ENCODE measurements around the gene SRC.
"Not testable (repeated sequence)": the region's sequence is repeated elsewhere in the genome, so short reads cannot be mapped to it uniquely, and the experiment has no call there.

SRC gene

GRCh38 chr20:37335642-37336368 lies 10.1 kb upstream of the SRC start:
- in situ Hi-C loops (cut with MboI; ENCODE audit: low sequenced_read_pairs), result no loop called here

DNA sequence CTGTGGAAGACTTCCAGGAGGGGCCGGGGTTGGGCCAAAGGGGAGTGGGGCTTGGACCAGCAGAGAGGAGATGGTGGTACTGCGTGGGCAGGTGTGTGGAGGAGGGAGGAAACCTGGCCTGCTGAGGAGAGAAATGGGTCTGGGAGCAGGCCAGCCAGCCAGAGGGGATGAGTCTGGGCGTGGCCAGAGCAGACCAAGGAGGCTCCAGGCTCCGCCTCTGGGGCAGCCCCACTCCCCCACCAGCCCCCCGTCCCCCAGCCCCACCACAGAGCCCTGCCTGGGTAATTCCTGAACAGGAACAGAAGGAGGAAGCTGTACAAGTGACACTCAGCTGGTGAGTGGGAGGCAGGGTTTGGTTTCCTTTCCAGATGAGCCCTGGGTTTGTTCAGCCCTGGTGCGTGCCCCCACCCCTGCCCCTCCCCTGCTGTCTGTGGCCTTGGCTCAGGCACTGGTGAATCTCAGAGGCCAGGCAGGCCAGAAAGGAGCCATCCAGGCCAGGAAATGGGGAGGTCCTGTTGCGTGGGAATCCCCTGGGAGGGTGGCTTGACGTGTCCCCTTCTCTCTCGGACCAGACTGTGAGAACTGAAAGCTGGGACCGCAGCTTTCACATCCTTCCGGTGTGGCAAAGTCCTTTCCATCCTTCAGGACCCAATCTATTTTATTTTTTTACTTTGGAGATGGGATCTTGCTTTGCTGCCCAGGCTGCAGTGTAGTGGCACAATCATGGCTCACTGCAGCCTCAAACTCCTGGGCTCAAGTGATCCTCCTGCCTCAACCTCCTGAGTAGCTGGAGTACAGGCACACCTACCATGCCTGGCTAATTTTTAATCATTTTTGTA lies 9.4 kb upstream of the SRC start:
- in situ Hi-C loops (cut with MboI; ENCODE audit: low sequenced_read_pairs), result no loop called here

- in situ Hi-C loops (cut with MboI; ENCODE audit: low sequenced_read_pairs), result no loop called here
These were observed 8.5 kb upstream of the SRC start for GRCh38 chr20:37337208-37337991.

DNA sequence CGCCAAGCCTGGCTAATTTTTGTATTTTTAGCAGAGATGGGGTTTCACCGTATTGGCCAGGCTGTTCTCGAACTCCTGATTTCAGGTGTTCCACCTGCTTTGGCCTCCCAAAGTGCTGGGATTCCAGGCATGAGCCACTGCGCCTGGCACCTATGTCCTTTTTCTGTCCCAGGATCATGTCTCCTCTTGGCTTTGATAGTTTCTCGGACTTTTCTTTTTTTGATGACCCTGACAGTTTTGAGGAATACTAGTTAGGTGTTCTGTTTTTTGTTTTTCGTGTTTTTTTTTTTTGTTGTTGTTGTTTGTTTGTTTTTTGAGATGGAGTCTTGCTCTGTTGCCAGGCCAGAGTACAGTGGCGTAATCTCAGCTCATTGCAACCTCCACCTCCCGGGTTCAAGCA lies 7.6 kb upstream of the SRC start:
- in situ Hi-C loops (cut with MboI; ENCODE audit: low sequenced_read_pairs), result not testable (repeated sequence)

GRCh38 chr20:37339208-37339607 lies 6.7 kb upstream of the SRC start:
- in situ Hi-C loops (cut with MboI; ENCODE audit: low sequenced_read_pairs), result no loop called here

DNA sequence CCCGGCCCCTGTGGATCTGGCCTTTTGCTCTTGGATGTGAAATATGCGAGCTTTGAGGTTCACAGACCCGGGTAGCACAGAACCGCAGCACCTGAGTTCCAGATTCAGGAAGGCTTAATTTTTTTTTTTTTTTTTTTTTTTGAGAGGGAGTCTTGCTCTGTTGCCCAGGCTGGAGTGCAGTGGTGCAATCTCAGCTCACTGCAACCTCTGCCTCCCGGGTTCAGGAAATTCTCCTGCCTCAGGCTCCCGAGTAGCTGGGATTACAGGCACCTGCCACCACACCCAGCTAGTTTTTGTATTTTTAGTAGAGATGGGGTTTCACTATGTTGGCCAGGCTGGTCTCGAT lies 6.2 kb upstream of the SRC start:
- in situ Hi-C loops (cut with MboI; ENCODE audit: low sequenced_read_pairs), result not testable (repeated sequence)

- in situ Hi-C loops (cut with MboI; ENCODE audit: low sequenced_read_pairs), result no loop called here
These were observed 4.9 kb upstream of the SRC start for GRCh38 chr20:37340998-37341397.

GRCh38 chr20:37341632-37342031 lies 4.3 kb upstream of the SRC start:
- in situ Hi-C loops (cut with MboI; ENCODE audit: low sequenced_read_pairs), result no loop called here

- in situ Hi-C loops (cut with MboI; ENCODE audit: low sequenced_read_pairs), result no loop called here
These were observed 3.4 kb upstream of the SRC start for GRCh38 chr20:37342231-37343177.

- in situ Hi-C loops (cut with MboI; ENCODE audit: low sequenced_read_pairs), result no loop called here
These were observed 2.5 kb upstream of the SRC start for GRCh38 chr20:37343212-37343993.

DNA sequence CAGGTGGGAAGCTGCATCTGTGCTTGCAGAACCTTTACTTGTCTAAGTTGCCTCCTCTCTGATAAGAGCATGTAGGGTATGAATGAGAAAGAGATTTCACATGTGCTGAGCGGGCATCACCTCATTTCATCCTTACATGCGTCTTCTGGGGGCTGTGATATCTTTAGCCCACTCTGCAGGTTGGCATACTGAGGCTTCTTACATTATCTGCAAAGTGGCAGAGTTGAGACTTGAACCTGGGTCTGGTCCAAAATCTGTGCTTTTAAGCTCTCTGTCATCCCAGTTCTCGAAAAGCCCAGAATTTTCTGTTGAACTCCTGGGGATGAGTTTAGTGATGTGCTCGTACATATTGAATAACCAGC lies 2.0 kb upstream of the SRC start:
- in situ Hi-C loops (cut with MboI; ENCODE audit: low sequenced_read_pairs), result no loop called here

- in situ Hi-C loops (cut with MboI; ENCODE audit: low sequenced_read_pairs), result no loop called here
These were observed 1.2 kb upstream of the SRC start for GRCh38 chr20:37344506-37345338.

DNA sequence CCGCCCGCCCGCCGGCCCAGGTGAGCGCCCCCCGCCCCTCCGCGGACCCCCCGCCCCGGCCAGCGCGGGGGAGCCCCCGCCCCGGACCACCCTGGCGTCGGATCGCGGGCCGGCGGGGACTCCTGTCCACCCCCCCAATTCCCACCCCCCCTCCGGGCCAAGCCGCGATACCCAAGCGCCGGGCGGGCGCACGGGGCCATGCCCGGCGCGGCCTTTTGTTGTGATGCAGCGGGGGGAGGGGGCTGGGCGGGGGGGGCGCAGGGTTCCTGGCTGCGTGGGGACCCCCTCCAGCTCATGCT lies 245 bp downstream of the SRC start:
- in situ Hi-C loops (cut with MboI; ENCODE audit: low sequenced_read_pairs), result no loop called here

DNA sequence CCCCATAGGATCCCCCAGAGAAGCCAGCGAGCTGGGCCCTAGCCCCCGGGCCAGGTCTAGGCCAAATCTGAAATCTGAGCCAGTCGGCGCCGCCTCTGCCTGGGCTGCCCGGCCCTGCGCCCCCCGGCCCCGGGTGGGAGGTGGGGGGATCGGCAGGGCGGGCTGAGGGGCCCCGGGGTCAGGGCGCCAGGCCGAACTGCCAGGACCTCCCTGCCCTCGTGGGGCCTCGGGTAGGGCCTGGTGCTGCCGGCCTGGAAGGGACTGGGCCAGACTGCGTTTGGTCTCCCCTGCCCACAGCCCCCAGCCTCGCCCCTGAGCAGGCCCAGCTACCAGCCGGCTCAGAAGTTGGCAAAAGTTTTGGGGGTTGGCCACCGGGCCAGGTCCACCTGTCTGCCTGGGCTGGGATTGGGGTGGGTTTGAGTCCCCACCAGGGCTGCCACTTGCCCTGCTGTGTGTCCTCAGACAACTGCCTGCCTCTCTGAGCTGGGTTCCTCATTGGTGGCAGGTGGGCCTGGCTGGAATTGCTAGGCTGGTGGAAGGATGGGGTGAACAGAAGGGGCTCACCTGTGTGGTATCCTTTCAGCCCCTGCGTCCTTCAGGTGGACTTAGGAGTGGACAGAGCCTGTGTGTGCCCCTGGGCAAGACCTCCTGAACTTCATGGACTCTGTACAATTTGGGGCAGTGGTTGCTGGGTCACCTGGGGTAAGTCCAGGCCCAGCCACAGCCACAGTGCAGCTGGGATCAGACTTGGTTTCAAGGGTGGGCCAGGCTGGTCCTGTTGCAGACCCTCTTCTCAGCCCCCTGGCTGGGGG lies 801 bp downstream of the SRC start:
- in situ Hi-C loops (cut with MboI; ENCODE audit: low sequenced_read_pairs), result no loop called here

GRCh38 chr20:37347347-37347823 lies 1.4 kb downstream of the SRC start:
- in situ Hi-C loops (cut with MboI; ENCODE audit: low sequenced_read_pairs), result no loop called here

GRCh38 chr20:37347891-37348791 lies 2.2 kb downstream of the SRC start:
- in situ Hi-C loops (cut with MboI; ENCODE audit: low sequenced_read_pairs), result no loop called here
